ENCODE measurements around the gene ELFN1.

Gene ELFN1

DNA sequence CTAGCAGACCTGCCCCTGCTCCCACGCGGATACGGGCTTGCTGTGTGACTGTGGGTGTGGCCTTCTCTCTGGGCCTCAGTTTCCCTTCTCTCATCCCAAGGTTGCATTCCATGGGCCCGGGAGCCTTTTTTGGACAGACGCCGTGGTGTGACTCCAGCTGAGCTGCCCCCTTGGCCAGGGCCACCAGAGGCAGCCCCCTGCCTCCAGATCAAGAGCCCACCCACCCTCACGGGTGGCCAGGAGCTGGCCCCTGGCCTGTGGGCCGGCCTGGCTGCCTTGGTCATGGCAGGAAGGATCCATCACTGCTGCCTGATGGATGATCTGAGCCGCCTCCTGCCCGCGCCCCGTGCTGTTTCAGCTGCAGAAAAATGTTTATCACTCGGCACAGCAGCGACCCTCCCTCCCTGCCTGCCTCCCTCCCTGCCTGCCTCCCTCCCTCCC is 27.8 kb upstream of the ELFN1 start:
- DNase-seq (ENCODE audit: low spot score) = no peak

DNA sequence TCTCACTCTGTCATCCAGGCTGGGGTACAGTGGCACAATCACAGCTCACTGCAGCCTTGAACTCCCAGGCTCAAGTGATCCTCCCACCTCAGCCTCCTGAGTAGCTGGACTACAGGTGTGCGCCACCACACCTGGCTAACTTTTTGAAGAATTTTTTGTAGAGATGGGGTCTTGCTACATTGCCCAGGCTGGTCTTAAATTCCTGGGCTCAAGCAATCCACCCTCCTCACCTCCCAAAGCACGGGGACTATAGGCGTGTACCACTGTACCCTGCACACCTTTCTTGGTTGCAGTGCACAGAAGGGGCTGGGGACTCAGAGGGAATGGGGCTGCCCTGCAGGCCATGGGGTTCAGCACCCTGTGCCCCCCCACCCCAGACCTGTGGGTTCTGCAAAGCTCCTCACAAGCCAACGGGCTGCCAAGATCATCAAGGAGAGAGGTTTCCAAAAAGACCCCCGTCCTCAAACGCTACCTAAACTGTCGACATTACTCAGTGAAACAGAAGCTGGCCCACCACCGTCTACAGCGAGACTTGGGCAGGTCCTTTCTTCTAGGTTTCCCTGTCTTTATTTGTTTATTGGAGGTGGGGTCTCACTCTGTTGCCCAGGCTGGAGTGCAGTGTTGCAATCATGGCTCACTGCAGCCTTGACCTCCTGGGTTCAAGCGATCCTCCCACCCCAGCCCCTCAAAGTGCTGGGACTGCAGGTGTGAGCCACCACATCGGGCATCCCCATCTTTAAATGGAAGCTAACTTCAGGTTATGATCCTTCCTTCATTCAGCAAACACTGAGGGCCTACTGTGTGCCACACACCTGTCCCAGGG is 26.6 kb upstream of the ELFN1 start:
- DNase-seq (ENCODE audit: low spot score) = no peak

DNA sequence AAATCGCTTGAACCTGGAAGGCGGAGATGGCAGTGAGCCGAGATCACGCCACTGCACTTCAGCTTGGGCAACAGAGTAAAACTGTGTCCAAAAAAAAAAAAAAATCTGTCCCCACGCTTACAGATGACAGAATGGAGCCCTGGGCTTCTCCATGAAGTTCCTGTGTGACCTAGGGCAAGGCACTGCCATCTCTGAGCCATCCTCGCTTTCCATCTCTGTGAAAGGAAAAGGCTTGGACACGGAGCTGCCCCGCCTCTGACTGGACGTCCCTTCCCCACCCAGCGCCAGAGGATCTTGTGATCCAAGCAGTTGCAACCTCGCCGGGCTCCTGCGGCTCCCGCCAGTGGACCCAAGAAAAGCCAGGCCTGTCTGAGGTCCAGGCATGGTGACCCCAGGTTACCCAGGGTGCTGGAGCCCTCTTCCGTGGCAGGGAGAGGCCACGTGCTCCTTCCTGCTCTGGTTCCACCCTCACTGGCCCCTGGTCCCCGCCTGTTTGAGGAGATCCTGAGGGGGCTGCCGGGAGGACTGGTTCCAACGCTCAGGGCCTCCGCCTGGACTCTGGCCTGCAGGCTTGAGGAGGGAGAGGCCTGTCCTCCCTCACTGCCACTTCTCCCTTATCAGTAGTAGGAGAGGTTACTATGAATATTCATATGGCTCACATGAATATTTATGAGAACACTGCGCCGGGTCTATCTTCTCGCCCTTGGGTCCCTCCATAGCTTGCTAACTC is 25.6 kb upstream of the ELFN1 start:
- no peak for DNase-seq (ENCODE audit: low spot score)

DNA sequence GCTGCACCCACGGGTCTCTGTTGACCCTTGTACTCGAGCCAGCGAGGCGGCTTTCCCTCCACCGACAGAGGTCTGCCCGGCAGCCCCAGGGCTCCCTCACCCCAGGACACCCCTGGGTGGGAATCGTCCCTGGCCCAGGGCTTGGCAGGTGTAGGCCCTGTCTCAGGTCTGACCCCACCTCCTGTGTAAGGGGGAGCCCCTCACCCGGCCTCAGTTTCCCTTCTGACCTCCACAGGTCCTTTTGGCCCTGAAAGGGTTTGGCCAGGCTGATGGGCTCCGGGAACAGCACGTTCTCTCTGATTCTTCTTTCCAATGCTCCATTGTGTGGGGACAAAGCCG is 25.0 kb upstream of the ELFN1 start:
- no peak for DNase-seq (ENCODE audit: low spot score)

DNA sequence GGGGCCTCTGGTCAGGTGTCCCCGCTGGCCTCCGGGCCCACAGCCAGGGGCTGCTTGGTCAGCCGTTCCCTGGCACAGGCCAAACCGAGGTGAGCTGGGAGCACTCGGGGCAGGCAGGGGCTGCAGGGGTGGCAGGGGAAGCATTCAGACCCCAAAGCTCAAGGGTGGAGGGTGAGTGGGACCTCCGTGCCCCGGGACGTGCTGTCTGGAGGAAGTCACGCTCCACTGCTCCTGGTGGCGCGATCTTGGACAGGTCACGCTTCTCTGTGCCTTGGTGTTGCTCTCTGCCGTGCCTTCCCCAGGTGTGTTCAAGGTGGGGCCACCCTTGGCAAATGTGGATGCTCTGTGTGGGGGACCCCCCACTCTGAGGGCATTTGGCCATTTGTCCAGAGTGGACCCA is 24.6 kb upstream of the ELFN1 start:
- no peak for DNase-seq (ENCODE audit: low spot score)

DNA sequence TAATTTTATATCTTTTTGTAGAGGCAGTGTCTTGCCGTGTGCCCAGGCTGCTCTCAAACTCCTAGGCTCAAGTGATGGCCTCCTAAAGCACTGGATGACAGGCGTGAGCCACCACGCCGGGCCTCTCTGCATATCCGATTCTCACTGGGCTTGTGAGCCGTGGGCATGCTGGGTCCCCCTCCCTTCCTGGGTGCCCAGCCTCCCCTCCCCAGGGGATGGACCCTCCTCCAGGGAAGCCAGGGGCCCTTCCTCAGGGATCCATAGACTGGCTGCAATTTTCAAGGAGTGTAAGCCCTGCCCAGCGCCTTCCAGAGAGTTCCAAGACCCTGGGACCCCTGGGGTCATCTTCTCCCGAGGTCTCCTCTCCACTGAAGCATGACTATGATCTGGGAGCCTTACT is 23.7 kb upstream of the ELFN1 start:
- DNase-seq (ENCODE audit: low spot score) = no peak

DNA sequence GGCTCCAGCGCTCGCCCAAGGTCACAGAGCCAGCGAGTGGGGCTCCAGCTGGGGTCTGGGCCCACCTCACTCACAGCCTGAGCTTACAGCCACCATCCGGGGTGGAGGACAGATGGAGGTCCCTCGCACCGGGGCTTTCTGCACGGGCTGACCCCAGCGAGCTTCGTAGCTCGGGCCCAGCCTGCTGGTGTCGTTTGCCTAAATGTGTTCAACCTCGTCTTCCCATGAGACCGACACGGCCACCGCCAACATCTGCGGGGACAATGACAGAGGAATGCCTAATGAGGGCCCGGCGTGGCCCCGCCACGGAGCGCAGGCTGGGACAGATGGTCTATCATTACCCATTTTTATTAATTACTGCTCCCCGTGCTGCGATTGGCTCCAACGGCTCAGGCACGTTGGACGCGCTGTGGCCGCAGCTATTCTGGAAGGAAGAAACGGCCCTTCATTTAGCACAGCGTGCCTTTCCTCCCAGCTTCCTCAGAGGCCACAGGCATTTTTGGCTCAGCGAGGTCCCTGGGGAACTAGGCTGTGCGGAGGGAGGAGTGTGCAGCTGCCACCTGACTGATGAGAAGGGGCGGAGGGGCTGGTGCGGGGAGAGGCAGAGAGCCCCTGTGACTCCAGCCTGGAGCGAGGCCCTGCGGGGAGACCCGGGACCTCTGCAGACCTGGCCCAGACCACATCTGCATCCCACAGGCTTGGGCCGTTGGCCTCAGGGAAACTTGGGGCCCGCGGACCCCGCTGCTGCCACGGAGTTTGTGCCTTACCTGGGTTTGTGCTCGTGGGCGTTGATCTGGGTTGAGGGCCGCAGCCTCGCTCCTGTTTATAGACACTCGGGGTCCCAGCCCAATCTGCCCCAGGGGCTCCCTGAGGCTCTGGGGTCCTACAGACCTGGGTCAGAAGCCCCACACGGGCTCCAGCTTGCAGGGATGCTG is 22.9 kb upstream of the ELFN1 start:
- peak; percentile 46 for DNase-seq (ENCODE audit: low spot score)

DNA sequence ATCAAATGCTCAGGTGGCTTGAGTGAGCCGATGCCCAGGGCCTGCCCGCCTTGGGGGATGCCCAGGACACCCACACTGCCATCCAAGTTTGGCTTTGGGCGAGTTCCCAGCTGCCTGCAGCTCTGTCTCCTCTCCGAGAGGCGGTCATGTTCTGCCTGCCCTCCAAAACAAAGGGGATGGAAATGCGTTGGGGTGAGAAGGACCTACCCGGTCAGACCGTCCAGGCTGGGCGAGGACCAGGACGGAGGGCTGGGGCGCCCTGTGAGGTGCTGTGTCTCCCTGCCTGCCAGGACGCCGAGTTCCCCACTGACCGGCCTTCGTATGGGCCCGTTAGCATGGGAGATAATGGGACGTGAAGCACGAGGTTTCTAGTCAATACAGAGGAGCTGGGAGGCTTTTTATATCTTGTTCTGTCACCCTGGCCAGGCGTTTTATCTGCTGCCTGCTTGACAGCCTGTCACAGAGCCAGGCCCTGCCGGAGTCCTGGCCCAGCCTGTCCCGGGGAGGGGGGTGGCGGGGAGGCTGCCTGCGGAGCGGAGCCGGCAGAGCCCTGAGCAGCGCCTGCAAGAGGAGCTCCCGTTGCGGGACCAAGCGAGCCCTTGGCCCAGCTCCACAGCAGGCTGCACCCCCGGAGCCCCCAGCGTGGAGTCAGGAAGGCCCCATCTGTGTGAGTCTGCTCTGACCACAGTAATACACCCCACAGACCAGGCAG is 22.0 kb upstream of the ELFN1 start:
- peak; percentile 58 for DNase-seq (ENCODE audit: low spot score)

DNA sequence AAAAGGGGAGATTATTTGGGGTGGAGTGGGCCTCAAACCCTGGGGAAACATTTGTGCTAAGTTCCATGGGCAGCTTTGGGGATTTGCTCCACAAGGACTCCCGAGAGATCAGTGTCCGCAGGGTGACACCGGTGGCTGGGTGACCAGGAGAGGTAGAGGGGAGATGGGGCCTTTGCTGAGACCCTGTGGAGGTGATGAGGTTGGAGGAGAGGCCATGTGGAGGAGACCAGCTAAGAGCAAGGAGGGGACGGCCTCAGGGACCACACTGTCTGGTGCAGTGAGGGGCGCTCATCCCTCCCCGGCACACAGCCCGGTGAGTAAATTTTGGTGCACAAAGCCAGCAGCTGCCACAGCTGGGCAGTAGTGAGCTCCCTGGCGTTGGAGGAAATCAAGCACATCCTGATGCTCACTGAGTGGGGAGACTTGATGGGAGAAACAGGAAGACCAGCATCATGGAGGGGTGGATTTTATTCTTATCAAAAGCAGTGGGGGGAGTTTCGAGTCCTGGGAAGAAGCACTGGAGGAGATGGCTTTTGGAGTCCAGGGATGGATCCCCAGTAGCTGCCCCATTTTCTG is 20.2 kb upstream of the ELFN1 start:
- no peak for DNase-seq (ENCODE audit: low spot score)

DNA sequence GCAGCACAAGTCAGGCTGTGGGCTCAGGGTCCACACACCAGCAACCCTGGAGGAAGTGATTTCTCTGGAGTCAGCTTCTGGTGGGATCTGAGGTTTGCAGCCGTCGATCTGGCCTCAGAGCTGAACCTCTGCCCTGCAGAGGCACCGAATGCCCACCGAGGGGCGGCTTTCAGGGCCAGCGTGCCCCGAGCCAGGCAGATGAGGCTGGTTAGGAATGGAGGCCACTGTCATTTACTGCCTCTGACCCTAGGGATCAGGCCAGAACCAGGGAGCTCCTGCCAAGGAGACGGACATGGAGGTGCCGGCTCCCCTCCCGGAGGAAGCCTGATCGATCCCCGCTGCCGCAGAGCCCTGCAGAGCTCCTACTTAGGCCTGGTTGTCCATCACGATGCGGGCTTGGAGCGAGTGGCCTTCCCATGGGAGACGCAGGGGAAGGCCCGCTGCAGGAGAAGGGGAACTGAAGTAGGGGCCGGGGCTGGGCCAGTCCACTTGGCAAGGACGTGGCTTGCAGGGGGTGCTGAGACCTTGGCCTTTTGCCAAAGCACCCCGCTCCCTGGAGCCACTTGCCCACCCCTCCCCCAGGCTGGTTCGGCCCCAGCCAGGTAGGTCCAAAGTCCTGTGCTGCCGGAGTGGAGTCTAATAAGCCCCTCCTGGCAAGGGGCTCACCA is 19.6 kb upstream of the ELFN1 start:
- no peak for DNase-seq (ENCODE audit: low spot score)

DNA sequence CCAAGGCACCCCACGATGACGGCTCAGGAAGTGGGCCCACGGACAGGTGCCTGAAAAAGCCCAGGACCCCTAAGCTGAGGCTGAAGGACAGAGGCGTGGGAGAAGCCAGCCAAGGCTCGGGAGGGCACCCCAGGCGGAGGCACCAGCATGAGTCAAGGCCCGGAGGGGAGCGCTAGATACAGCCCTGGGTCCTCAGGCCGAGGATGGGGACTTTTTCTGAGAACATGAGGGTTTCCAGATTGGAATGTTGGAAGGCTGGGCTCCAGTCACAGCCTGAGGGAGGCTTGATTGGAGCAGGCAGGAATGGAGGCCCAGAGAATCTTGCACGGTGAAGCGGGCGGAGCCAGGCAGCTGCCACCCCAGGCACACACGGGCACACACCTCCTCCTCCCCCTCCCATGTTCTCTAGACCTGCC is 19.0 kb upstream of the ELFN1 start:
- peak; percentile 48 for DNase-seq (ENCODE audit: low spot score)

DNA sequence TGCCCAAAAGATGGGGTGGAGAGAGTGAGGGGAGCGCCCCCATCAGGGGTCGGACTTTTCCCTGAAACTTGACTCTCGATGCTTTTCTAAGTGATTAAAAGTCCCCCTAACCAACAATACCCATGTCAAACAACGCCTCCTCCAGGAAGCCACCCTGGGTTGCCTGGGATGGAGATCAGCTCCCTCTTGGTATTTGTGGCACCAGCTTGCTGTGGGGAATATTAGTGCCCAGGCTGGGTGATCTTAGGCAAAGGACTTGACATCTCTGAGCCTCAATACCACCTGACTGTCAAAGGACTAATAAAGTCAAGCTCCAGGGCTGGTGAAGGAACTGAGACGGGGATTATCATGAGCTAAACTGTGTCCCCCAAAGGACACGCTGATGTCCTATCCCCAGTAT is 18.2 kb upstream of the ELFN1 start:
- no peak for DNase-seq (ENCODE audit: low spot score)

DNA sequence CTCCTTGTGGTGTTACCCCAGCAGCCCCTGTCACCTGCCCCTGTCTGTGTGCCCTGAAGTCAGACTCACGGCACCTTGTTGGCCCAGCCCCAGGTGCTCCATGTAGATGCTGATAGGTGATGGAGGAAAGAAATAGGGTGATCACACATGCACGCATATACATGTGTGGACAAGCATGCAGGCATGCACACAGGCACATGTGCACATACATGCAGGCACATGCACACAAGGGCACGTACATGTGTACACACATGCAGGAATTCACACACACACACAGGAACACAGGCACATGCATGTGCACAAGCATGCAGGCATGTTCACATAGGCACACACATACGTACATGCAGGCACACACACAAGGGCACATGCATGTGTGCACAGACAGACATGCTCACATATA is 16.6 kb upstream of the ELFN1 start:
- no peak for DNase-seq (ENCODE audit: low spot score)

DNA sequence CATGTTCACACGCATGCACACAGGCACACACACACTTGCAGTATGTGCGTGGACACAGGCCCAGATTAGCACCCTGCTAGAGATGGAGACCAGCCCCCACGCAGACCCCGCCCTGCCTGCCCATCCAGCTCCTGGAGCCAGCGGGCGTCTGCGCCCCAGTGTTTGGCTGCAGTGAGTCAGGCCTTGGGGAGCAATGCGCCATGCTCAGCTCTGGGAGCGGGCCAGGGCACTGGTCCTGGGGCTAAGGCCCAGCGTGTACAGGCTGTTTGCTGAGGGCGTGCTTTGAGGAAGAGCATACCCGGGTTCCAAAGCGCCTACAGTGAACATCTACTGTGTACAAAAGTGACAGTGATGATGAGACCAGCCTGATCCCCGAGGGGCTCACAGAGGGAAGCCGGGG is 16.0 kb upstream of the ELFN1 start:
- DNase-seq (ENCODE audit: low spot score) = no peak

DNA sequence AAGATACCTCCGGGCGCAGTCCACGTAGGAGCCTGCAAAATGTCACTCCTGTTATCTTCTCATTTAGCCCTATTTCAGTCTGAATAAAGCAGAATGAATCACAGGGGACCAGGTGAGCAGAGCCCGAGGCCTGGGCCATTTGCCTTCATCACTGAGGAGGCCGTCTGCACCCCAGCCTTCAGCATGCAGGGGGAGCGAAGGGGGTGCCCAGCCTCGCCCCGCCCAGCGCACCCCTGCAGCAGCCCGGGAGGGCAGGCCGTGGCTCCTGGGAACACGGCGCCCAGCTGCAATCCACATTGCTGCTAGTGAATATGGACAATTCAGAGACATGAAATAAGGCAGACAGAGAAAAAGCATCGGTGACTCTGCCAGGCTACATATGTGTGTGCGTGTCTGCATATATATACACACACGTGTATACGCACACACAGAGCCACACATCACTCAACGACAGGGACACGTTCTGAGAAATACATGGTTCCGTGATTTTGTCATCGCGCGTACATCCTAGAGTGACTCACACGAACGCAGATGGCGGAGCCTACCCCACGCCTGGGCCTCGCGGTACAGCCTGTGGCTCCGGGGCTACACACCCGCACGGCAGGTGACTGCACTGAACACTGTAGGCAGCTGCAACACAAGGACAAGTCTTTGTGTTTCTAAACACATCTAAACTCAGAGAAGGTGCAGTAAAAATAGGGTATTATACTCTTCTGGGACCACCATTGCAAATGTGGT is 15.2 kb upstream of the ELFN1 start:
- DNase-seq (ENCODE audit: low spot score) = no peak

DNA sequence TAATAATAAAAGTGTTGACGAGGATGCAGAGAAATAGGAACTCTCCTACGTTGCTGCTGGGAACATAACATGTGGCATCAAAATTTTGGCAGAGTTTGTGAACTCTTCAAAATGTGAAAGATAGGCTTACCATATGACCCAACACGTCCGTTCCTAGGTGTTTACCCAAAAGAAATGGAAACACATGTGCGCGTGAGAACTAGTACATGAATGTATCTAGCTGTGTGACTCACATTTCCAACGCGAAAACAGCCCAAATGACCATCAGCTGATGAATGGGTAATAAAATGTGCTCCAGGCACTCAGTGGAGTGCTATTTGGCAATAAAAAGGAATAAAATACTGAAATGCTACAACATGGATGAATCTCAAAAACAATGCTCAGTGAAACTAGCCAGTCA is 10.4 kb upstream of the ELFN1 start:
- no peak for DNase-seq (ENCODE audit: low spot score)

DNA sequence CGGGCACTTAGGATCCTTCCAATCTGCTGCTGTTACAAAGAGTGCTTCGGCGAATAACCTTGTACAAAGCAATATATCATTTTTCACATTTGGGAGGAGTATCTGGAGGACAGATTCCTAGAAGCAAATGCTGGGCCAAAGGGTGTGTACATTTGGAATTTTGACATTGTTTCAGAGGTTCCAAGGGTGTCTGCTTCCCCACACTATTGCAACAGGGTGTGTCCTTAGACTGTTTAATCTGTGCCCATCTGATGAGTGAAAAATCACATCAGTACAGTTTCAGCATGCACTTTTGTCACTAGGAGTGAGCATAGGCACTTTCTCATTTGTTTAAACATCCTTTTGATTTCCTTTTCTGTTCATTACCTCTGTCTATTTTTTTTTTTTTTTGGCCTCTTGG is 8.6 kb upstream of the ELFN1 start:
- no peak for DNase-seq (ENCODE audit: low spot score)

DNA sequence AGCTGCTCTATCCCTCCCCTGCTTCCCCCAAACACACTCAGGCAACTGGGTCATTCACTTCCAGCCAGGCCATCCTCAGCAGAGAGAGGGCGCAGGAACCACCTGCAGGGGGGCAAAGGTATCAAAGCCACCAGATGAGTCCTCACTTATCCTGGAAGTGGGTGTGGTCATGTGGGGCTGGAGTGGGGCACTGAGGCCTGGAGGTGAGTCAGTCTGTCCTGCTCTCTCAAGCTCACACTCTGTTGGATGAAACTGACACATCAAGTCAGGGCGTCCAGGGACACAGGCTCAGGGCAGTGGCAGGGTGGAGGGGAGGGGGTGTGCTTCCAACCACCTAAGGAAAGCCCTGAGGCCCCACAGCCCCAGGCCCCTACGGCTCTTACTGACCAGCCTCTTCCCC is 8.0 kb upstream of the ELFN1 start:
- DNase-seq (ENCODE audit: low spot score) = peak; percentile 42

DNA sequence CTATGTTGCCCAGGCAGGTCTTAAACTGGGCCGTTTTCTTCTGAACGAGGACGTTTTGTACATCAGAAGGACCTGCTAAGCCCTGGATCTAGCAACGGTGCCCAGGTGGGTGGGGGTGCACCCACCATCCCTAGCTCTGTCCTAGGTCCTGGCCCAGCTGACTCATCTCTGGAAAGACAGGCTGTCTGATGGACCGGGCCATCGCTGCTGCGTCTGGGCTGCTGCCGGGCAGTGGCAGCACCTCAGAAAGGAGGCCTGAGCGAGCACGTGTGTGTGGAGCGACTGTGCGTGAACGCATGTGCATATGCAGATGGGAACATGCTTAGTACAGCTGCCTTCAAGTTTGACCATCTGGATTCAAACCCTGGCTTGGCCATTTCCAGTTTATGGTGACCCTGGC is 7.3 kb upstream of the ELFN1 start:
- DNase-seq (ENCODE audit: low spot score) = peak; percentile 45

DNA sequence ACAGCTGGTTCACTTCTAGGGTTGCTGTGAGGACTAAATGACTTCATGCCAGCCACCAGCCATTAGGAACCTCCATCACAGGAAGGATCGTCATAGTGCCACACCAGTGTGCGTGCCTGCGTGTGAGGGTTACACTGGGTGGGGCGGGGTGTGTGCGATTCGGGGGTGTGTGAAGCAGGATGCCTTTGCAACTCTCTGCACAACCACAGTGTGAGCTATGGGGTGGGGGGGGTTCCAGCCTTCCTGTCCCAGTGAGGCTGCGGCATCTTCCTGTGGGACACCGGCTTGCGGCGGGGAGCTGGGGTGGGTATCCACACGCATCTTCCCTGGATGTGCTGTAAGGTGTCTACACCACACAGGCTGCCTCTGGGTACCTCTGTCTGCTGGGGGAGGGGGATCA is 6.9 kb upstream of the ELFN1 start:
- DNase-seq (ENCODE audit: low spot score) = no peak
